Measurements from ENCODE around the gene NCBP2. TPM values are rescaled to one million over a fixed set of nuclear protein-coding genes. Genes with fewer than 3 reads are reported as not detected.

Gene NCBP2
- total RNA-seq, 1 donor from 2014 or later, result 61.3 TPM

DNA sequence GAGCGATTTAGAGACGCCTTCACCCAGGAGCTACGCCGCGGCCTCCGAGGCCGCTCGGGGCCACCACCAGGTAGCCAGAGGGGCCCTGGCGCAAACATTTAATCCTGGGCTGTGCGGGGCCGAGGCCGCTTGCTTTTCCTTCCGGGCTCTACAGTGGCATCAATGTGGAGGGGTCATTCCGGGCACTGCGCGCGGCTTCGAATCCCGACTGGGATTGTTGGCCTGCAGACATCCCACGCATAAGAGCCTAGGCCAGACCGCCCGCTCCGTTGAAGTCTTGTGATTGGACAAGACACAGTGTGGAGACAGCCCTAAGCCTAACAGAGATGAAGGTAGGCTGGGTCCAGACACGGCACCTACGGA is 568 bp upstream of the NCBP2 start:
- intact Hi-C loops (cut with micrococcal nuclease), result loop anchor here (1.0 to 10.0 kb wide), 20 partner anchors 26 to 1036 kb away; partner anchors contain the start of genes CEP19, DYNLT2B, FBXO45 and LRCH3

DNA sequence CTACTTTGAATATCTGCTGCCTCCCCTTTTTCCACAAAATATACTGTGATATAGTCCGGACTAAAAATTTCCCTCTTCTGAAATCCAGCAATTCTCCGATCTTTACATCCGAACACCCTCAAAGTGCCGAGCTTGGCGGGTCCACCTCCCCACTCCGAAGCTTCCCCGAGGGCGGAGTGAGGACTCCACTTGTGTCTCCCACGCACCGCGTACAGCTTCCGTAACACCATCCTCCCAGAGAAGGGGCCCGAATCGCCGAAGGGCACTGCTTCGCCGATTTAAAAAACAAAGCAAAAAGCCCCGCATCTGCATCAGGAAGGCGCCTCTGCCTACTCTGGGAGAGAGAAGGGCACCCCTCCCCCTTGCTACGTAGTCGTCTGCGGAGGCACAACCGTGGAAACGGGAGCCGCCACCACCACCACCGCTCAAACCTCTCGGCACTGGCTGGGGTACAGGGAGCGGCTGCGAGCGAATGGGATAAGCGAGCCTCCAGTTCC is 551 bp downstream of the NCBP2 start:
- intact Hi-C loops (cut with micrococcal nuclease), result loop anchor here (1.0 to 10.0 kb wide), 20 partner anchors 28 to 1034 kb away; partner anchors contain the start of genes CEP19, DYNLT2B, FBXO45 and LRCH3

DNA sequence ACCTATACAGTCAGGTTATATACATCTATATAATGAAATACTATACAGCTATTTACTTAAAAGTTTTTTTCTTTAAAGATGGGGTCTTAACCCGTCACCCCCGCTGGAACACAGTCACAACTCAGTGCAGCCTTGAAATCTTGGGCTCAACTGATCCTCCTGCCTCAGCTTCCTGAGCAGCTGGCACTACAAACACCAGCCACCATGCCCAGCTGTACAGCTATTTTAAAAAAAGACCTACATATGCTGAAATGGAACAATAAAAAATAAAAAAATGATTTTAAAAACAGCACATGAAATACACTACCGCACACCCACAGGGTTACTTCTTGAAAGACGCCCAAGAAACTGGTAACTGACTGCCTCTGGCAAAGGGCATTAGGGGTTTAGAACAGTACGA is 3.8 kb downstream of the NCBP2 start:
- intact Hi-C loops (cut with micrococcal nuclease), result no loop called here

DNA sequence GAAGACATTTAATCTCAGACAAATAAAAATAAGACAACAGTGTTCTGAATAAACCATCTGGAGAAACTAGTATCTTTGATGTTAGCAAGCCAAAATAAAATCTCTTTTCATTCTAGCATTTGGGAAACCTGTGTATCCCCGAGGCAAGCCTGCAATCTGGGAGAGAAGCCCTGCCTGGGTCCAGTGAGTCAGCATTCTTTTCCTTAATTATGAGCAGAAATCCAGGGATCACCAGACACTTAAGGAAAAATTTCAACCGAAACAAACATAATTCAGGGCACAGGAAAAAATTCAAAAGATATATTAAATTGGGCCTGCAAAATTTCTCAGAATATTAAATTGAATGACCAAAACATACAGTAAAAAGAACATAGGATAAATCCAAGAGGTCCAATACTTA is 4.2 kb downstream of the NCBP2 start:
- intact Hi-C loops (cut with micrococcal nuclease), result no loop called here

DNA sequence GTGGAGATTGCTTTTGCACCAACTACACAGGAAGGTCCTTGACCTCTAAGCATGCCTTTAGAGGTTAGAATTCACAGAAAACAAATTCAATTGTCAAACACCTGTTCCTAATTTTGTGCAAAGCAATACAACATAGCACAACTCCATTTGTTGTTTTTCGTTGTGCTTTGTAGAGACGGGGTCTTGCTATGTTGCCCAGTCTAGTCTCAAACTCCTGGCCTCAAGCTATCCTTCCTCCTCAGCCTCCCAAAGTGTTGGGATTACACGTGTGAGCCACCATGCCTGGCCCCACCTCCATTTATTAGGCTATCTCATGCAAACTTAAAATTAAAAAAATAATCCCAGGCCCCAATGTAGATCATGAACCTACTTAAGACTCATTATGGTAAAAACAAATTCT is 6.0 kb downstream of the NCBP2 start:
- intact Hi-C loops (cut with micrococcal nuclease), result no loop called here

DNA sequence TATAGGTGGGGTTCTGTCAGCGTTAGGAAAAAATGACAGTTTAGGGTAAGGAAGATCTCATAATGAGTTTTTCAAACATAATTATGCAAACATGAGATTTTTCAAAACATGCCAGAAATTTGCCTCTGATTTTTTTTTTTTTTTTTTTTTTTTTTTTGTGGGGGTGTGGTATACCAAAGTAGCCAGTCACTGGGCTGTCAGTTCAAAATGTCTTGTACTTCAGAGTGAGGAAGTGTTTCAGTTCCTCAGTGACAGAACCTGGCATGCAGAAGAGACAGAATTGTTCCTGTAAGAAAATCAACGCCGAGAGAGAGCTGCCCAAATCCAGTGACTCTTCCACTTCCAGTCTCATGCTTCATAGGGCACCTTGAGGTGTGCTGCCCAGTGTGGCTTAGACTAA is 9.7 kb downstream of the NCBP2 start:
- intact Hi-C loops (cut with micrococcal nuclease), result no loop called here

DNA sequence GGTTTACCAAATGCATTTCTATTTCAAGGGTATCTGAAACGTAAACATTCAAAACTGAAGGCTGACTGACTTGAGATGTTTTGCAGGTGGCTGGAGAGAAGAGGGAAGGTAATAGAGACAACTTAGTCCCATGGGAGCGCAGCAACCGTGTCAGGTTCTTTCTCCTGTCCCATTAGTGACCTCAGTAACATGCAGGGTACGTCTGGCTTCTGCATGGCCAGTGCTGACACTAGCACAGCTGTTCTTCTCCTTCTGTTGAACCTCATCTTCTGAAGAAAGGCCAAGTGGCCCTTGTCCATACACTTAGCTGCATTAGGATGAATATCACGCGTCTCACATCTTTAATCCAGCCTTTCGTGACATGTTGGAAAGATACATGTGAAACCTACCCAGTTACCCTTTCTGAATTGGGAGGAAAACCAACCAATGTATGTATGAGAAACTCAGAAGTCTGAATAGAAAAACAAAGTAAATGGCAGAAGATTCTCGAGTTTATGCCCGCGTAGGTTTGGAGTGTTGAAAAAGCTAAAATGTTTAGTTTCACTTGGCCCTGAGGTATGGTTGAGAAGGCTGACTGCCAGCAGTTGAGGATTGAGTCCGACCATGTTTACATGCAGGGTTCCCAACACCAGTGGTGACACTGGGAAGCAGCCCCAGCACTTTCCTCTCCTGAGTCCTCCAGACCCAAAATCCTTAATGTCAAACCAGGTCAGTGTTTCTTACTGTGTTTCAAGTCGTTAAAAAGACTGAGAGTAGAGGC is 10.3 kb downstream of the NCBP2 start:
- intact Hi-C loops (cut with micrococcal nuclease), result no loop called here

DNA sequence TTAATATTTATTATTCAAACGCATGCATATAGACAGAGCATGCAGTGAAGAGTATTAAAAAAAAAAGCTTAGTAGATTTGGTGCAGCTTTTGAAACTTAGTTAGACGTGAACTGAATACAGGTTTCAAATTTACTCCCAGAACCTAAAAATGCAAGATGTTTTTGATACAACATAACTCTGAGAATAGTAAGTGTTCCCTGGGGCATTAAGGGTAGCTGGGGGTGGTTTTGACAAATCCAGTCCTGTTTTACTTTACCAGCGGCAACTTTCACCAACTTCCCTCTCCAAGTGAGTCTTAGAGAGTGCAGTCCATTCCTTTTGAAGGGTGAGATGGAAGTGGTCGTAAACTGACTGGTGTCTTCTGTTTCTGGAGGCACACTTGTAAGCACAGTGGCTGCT is 11.2 kb downstream of the NCBP2 start:
- intact Hi-C loops (cut with micrococcal nuclease), result no loop called here

DNA sequence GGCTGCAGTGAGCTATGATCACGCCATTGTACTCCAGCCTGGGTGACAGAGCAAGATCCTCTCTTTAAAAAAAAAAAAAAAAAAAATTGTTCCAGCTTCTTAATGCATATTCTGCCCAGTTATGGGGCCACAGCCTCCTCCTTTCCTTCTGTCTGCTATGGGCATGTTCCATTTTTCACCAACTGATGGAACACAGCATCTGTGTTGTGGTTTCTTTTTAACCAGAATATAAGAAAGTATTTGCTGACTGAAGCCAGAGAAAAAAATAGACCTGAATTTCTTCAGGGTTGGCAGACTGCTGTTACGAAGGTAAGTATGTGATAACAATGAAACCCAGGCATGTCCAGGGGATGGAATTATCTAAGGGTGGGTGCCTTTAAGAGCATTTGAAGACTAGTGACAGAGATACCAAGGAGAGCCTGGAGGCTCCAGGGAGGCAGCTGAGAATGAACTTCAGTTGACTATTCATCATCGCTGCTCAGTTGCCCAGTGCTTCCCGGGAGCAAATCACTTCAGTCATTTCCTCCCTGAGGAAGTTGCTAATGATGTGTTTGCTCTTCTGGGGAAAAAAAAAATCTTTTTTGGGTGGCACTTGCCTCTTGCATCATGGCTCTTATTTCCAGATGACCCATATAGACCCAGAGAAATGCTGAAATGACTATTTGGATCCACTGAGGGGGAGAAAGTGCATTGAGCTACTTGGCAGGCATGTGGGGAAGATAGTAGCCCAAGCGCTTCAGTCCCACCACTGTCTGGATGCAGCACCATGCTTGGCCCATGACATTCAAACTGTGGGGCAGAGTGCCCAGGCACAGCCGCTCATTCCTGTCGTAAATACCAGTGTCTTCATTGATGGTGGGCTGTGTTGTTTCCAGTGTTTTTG is 14.5 kb downstream of the NCBP2 start:
- intact Hi-C loops (cut with micrococcal nuclease), result no loop called here

DNA sequence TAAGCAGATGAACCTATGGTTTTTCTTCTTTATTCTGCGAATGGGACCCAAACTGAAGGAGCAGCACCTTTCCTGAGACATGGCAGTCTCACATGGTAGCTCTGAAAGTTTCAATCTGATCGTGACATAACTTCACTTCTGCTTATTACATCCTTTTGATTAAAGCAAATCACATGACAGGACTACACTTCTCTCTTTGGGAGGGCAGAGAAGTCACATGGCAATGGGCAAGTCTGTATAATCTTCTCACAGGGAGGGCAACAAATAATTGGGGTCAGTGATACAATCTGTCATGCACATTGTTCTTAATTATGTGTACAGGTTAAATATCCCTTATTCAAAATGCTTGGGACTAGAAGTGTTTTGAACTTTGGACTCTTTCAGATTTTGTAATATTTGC is 21.6 kb downstream of the NCBP2 start:
- intact Hi-C loops (cut with micrococcal nuclease), result no loop called here

DNA sequence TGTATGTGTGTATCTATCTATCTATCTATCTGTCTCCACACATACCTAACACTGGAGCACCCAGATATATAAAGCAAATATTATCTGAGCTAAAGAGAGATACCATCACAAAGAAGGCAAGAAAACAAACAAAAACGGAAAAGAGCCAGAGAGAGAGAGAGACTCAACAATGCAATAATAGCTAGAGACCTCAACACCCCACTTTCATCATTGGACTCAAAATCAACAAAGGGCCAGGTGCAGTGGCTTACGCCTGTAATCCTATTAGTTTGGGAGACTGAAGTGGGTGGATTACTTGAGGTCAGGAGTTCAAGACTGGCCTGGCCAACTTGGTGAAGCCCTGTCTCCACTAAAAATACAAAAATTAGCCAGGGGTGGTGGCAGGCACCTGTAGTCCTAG is 23.4 kb downstream of the NCBP2 start:
- intact Hi-C loops (cut with micrococcal nuclease), result no loop called here

DNA sequence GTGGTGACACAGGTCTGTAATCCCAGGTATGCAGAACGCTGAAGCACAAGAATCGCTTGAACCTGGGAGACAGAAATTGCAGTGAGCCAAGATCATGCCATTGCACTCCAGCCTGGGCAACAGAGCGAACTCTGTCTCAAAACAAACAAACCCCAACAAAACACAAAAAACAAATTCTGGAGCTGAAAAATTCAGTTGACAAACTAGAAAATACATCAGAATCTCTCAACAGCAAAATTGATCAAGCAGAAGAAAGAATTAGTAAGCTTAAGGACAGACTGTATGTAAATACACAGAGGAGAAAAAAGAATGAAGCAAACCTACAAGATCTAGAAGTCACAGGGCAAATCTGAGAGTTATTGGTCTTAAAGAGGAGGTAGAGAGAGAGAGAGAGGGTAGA is 25.3 kb downstream of the NCBP2 start:
- intact Hi-C loops (cut with micrococcal nuclease), result no loop called here

DNA sequence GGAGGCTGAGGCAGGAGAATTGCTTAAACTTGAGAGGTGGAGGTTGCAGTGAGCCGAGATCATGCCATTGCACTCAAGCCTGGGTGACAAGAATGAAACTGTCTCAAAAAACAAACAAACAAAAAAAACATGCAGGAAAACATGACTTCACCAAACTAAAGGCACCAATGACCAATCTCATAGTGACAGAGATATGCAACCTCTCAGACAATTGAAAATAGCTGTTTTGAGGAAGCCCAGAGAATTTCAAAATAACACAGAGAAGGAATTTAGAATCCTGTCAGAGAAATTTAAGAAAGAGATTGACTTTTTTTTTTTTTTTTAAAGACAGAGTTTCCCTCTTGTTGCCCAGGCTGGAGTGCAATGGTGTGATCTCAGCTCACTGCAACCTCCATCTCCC is 26.1 kb downstream of the NCBP2 start:
- intact Hi-C loops (cut with micrococcal nuclease), result no loop called here

DNA sequence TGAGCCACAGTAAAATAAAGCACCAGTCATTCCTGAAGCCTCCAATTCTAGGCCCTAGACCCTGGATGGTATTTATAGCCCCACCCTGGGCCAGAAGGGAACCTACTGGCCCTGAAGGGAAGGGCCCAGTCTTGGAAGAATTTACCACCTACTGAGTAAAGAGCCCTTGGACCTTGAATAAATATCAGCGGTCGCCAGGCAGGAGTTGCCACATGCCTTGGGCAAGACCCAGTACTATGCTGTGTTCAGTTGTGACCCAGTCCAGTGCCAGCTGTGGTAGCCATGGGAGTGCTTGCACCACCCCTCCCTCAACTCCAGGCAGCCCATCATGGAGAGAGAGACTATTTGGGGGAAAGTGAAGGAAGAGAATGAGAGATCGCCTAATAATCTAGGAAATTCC is 27.0 kb downstream of the NCBP2 start:
- intact Hi-C loops (cut with micrococcal nuclease), result no loop called here

DNA sequence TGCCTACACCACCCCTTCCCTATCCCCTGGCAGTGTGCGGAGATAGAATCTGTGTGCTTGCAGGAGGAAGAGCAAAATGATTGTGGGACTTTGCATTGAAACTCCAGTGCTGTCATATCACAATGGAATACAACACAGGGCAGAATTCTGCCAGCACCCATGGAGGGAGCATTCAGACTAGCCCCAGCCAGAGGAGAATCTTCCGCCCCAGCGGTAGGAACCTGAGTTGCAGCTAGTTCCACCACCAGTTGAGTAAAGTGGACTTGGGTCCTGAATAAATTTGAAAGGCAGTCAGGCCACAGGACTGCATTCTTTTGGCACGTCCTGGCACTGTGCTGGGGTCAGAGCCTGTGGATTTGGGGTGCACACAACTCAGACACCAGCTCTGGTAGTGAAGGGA is 27.5 kb downstream of the NCBP2 start:
- intact Hi-C loops (cut with micrococcal nuclease), result no loop called here

DNA sequence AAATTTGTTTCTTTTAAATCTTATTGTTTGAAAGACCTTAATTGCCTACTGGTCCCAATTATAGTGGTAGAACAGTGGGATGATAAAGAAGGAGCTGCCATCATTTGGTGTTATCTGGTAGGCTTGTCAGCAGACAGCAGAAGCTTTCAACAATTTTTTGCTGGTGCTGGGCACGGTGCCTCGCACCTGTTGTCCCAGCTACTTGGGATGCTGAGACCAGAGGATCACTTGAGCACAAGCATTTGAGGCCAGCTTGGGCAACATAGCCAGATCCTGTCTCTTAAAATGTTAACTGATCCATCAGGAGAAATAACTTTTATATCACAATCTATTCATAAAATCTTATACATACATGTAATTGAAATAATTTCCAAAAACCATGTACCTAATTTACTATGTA is 38.6 kb downstream of the NCBP2 start:
- intact Hi-C loops (cut with micrococcal nuclease), result no loop called here

DNA sequence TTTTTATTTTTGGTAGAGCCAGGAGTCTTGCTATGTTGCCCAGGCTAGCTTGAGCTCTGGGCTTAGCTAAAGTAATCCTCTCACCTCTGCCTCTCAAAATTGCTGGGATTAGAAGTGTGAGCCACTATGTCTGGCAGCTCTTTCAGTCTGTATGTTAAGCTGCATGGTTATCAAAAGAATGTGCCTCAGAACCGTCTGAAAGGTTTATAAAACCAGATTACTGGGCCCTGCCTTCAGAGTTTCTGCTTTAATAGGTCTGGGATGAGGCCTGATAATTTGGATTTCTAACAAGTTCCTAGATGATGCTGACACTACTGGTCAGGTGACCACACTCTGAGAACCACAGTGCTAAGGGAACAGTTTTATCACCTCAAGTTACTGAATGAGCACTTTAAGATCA is 40.0 kb downstream of the NCBP2 start:
- intact Hi-C loops (cut with micrococcal nuclease), result no loop called here

DNA sequence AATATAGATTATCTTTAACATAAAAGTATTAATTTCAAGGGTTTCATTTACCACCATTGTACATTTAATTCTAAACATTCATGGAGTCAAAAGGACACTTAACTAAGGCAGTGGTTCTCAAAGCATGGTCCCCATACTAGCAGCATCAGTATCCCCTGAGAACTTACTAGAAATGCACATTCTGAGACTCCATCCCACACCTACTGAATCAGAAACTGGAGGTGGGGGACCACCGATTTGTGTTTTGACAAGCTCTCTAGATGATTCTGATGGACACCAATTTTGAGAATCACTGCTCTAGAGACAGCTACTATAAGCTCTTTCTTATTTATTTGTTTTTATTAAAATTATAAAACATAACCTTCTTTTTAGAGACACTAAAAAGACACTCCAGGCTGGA is 40.6 kb downstream of the NCBP2 start:
- intact Hi-C loops (cut with micrococcal nuclease), result no loop called here

DNA sequence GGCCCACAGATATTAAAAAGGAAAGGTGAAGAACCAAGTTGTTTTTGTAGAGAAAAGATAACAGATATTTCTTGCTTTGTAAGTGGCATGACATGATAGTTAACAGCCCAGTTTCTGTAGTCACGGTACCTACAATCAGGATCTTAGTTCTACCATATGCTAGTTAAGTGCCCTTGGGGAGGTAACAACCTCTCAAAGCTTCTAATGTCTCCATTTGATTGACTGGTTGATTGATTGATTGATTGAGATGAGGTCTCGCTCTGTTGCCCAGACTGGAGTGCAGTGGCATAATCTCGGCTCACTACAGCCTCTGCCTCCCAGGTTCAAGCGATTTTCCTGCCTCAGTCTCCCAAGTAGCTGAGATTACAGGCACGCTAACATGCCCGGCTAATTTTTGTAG is 46.1 kb downstream of the NCBP2 start:
- intact Hi-C loops (cut with micrococcal nuclease), result no loop called here

DNA sequence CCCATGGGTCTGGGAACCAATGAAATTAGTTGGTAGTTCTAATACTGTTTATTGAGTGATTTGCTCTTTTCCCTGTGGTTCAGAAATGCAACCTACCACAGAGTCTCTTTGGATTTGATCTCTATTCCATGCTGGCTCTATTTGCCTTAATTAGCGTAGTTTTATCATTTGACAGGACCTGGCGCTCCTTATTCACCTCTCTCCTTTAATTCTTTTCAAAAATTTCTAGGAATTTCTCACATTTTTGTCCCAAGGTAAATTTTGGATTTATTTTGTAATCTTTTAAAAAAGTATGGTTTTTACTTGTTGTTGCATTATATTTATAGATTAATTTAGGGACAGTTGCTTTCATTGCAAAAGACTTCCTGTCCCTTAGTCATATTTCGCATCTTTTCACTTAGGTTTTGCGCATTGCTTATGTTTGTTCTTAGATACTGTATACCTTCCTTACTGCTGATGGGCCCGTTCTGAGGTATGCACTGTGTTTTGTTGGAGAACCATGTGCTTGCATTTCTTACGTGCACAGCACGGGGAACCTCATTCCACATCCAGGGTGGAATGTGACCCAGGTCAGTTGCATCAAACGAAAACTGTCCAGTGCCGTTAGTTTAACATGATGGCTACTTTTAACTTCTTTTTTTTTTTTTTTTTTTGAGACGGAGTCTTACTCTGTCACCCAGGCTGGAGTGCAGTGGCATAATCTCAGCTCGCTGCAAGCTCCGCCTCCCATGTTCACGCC is 47.6 kb downstream of the NCBP2 start:
- intact Hi-C loops (cut with micrococcal nuclease), result no loop called here

DNA sequence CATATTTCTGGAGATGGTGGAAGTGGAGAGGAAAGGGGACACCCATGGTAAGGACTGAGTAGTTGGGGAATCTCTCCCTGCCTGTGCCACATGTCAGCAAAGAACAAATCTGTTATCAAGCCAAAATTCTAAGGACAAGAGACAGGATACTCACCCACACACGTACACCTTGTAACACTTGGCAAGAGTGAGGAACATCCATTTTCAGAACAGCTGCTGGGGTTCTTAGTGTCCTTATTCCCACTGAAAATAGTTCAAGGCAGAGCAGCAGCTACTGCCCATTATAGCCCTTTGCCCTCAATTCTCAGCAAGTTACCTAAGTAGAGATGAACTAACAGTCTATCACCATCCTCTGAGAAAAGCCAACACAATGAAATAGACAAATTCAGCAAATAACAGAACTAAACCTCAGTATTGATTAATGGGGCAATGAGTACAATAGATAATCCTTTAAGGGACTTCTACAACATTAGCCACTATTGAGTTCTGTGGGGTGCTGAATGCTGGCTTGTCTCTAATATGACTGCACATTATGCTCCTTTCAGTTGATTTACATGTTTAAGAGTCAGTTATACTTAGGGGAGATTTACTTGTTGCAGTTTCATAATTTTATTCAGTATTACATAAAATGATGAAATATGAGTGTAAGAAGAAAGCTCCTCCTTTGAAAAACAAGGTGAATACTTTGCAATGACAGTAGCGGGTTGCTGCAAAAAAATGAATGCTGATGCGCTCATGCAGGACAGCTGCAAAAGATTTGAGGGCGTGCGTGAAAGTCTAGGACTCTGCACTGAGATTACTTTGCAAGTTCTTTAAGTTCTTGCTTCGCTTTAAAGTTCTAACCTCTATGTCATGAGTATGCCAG is 52.3 kb downstream of the NCBP2 start:
- intact Hi-C loops (cut with micrococcal nuclease), result no loop called here
